Breast epithelium (tissue), 3 donors: ENCODE data around the gene TCEAL1.
"Not testable (repeated sequence)": the region's sequence is repeated elsewhere in the genome, so short reads cannot be mapped to it uniquely, and the experiment has no call there.

Source experiments
- CTCF ChIP-seq, 3 donors: fragments of 450-650 bp; IDR thresholded peaks; one replicate each; pipeline ENCODE4 v1.5.1; 2016 to 2017; ENCODE audit warnings: antibody characterized with exemption in 3 of 3, mild to moderate bottlenecking in 3 of 3, moderate library complexity in 3 of 3
- POLR2A ChIP-seq: fragments of 450-650 bp; IDR thresholded peaks from one replicate; pipeline ENCODE4 v1.6.1; 2016; ENCODE audit warnings: antibody characterized with exemption, mild to moderate bottlenecking, moderate library complexity

- TF ChIP-seq POLR2A; CTCF (IDR thresholded peaks at IDR 0.05): not testable (repeated sequence)
Measured at GRCh38 chrX:103595202-103595601, 33.6 kb upstream of the TCEAL1 start.
